ENCODE results near the gene CHAC1.

DNA sequence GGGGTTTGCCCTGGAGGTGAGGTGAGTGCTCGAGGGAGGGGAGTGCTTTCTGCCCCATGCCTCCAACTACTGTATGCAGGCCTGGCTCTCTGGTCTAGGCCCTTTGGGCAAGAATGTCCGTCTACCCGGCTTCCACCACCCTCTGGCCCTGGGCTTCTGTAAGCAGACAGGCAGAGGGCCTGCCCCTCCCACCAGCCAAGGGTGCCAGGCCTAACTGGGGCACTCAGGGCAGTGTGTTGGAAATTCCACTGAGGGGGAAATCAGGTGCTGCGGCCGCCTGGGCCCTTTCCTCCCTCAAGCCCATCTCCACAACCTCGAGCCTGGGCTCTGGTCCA lies 14.8 kb upstream of the CHAC1 start:
- TF ChIP-seq, protein P1, sequence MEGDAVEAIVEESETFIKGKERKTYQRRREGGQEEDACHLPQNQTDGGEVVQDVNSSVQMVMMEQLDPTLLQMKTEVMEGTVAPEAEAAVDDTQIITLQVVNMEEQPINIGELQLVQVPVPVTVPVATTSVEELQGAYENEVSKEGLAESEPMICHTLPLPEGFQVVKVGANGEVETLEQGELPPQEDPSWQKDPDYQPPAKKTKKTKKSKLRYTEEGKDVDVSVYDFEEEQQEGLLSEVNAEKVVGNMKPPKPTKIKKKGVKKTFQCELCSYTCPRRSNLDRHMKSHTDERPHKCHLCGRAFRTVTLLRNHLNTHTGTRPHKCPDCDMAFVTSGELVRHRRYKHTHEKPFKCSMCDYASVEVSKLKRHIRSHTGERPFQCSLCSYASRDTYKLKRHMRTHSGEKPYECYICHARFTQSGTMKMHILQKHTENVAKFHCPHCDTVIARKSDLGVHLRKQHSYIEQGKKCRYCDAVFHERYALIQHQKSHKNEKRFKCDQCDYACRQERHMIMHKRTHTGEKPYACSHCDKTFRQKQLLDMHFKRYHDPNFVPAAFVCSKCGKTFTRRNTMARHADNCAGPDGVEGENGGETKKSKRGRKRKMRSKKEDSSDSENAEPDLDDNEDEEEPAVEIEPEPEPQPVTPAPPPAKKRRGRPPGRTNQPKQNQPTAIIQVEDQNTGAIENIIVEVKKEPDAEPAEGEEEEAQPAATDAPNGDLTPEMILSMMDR (IDR thresholded peaks at IDR 0.05), result no peak
- TF ChIP-seq POLR2A (IDR thresholded peaks at IDR 0.05), result no peak
